Measurements from ENCODE around the gene EPAS1. TPM values are rescaled to one million over a fixed set of nuclear protein-coding genes. Genes with fewer than 3 reads are reported as not detected.

The EPAS1 gene
- total RNA-seq, 1 experiment from 2014 or later, result 55.9 TPM

DNA sequence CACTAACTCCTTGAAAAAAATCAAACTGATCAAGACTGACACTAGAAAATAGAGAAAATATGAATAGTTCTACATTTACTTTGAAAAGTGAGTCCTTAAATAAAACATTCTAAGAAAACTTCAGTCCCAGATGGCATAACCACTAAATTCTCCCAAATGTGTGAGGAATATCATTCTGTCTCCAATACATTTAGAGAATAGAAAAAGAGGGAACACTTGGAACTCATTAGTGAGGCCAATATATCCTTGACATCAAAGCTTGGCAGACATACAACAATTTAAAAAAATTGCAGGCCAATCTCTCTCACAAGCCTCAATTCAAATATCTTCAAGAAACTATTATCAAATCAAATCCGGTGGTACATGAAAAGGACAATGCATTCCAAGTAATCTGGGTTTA, 102.8 kb downstream of the EPAS1 start:
- Histone ChIP-seq H3K4me1 (ENCODE audit: control insufficient read depth in 1 of 2, insufficient read depth in 2 of 2, low read length in 2 of 2) (no peaks in the 10 kb centered on the region), H3K36me3 (ENCODE audit: control insufficient read depth in 1 of 2, insufficient read depth in 2 of 2, low read length in 2 of 2) (no peaks in the 10 kb centered on the region), H3K79me2 (ENCODE audit: insufficient read depth, low read length) (no peaks in the 10 kb centered on the region), H3K4me2 (ENCODE audit: low read length) (no peak overlapping the region), H2AFZ (ENCODE audit: low read depth, low read length, poor library complexity, severe bottlenecking) (no peak overlapping the region), H4K20me1 (ENCODE audit: insufficient read depth) (no peaks in the 10 kb centered on the region), H3K9me3 (ENCODE audit: control insufficient read depth in 1 of 2, insufficient read depth in 1 of 2, low read depth in 1 of 2, low read length in 2 of 2) (no peaks in the 10 kb centered on the region), H3K4me3 (replicated peaks in 1 of 2; ENCODE audit: low read depth in 1 of 2, low read length in 2 of 2) (no peak overlapping the region), H3K27ac (ENCODE audit: low read depth, low read length) (no peak overlapping the region), H3K9me2 (ENCODE audit: insufficient read depth) (no peaks in the 10 kb centered on the region), H3K9ac (ENCODE audit: low read length) (no peak overlapping the region), H3K27me3 (ENCODE audit: insufficient read depth, low read length) (no peaks in the 10 kb centered on the region)
- DNase-seq (ENCODE audit: low read depth, low spot score) (no peak), ATAC-seq (no peak)
- no TSS peak for BruUV-seq (replicated peaks)
- RAD21 ChIA-PET (ENCODE audit: low non-redundant PET in 1 of 2, low total read pairs in 2 of 2, uncharacterized antibody in 2 of 2, unreplicated experiment in 2 of 2), result no interaction called here
- POLR2A ChIA-PET, result no interaction called here
- intact Hi-C loops (cut with micrococcal nuclease), result no loop called here
- CTCF ChIA-PET, result no interaction called here
- TF ChIP-seq CBX3 (IDR thresholded peaks at IDR 0.05; ENCODE audit: low read depth), result no peak
- no peak for TF ChIP-seq EZH2 (IDR thresholded peaks at IDR 0.05)
- TF ChIP-seq SIN3A (IDR thresholded peaks at IDR 0.05; ENCODE audit: low read depth), result no peak
- no peak for TF ChIP-seq ELF1 (IDR thresholded peaks at IDR 0.05; ENCODE audit: borderline replicate concordance, low read depth)
- no peak for TF ChIP-seq REST (IDR thresholded peaks at IDR 0.05; ENCODE audit: low read depth)
- no peak for TF ChIP-seq JUND (IDR thresholded peaks at IDR 0.05)
- TF ChIP-seq, protein P1, sequence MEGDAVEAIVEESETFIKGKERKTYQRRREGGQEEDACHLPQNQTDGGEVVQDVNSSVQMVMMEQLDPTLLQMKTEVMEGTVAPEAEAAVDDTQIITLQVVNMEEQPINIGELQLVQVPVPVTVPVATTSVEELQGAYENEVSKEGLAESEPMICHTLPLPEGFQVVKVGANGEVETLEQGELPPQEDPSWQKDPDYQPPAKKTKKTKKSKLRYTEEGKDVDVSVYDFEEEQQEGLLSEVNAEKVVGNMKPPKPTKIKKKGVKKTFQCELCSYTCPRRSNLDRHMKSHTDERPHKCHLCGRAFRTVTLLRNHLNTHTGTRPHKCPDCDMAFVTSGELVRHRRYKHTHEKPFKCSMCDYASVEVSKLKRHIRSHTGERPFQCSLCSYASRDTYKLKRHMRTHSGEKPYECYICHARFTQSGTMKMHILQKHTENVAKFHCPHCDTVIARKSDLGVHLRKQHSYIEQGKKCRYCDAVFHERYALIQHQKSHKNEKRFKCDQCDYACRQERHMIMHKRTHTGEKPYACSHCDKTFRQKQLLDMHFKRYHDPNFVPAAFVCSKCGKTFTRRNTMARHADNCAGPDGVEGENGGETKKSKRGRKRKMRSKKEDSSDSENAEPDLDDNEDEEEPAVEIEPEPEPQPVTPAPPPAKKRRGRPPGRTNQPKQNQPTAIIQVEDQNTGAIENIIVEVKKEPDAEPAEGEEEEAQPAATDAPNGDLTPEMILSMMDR (IDR thresholded peaks at IDR 0.05 in 2 of 3, conservative IDR thresholded peaks at IDR 0.05 in 1 of 3; ENCODE audit: borderline replicate concordance in 1 of 3, insufficient read depth in 1 of 3, low read depth in 2 of 3, low read length in 2 of 3), result no peak
- TF ChIP-seq ZNF274 (IDR thresholded peaks at IDR 0.05; ENCODE audit: low read depth, low read length), result no peak
- no peak for TF ChIP-seq CEBPB (IDR thresholded peaks at IDR 0.05; ENCODE audit: low read depth)
- TF ChIP-seq, protein P2, sequence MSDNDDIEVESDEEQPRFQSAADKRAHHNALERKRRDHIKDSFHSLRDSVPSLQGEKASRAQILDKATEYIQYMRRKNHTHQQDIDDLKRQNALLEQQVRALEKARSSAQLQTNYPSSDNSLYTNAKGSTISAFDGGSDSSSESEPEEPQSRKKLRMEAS (IDR thresholded peaks at IDR 0.05), result no peak
- TF ChIP-seq FOSL1 (IDR thresholded peaks at IDR 0.05; ENCODE audit: low read depth), result no peak
- TF ChIP-seq SRF (IDR thresholded peaks at IDR 0.05; ENCODE audit: low read depth), result no peak
- no peak for TF ChIP-seq RAD21 (IDR thresholded peaks at IDR 0.05; ENCODE audit: low read depth)
- TF ChIP-seq, protein P3, sequence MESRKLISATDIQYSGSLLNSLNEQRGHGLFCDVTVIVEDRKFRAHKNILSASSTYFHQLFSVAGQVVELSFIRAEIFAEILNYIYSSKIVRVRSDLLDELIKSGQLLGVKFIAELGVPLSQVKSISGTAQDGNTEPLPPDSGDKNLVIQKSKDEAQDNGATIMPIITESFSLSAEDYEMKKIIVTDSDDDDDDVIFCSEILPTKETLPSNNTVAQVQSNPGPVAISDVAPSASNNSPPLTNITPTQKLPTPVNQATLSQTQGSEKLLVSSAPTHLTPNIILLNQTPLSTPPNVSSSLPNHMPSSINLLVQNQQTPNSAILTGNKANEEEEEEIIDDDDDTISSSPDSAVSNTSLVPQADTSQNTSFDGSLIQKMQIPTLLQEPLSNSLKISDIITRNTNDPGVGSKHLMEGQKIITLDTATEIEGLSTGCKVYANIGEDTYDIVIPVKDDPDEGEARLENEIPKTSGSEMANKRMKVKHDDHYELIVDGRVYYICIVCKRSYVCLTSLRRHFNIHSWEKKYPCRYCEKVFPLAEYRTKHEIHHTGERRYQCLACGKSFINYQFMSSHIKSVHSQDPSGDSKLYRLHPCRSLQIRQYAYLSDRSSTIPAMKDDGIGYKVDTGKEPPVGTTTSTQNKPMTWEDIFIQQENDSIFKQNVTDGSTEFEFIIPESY (IDR thresholded peaks at IDR 0.05; ENCODE audit: extremely low read depth, insufficient replicate concordance, low read length), result no peak
- TF ChIP-seq YY1 (IDR thresholded peaks at IDR 0.05; ENCODE audit: extremely low read depth, insufficient replicate concordance, low read depth, low read length), result no peak
- no peak for TF ChIP-seq POLR2A (IDR thresholded peaks at IDR 0.05; ENCODE audit: borderline replicate concordance, extremely low read depth, insufficient read depth, insufficient read length)
- no peak for TF ChIP-seq ZFX (IDR thresholded peaks at IDR 0.05)
- TF ChIP-seq POLR2AphosphoS5 (IDR thresholded peaks at IDR 0.05; ENCODE audit: low read depth, low read length), result no peak
- TF ChIP-seq SP1 (IDR thresholded peaks at IDR 0.05; ENCODE audit: low read depth), result no peak
- TF ChIP-seq EGR1 (IDR thresholded peaks at IDR 0.05; ENCODE audit: low read depth), result no peak

Data from HCT116 (cell line).